ENCODE measurements around the gene MYO5B. TPM values are rescaled to one million over a fixed set of nuclear protein-coding genes. Genes with fewer than 3 reads are reported as not detected.

MYO5B gene
- total and polyA plus RNA-seq, 2 of the 4 experiments (the other 2 are of a cell fraction) = 0.24 to 0.54 TPM

GRCh38 chr18:49846718-49847470 is 348.1 kb downstream of the MYO5B start:
- no peak overlapping the region for H3K4me2 ChIP-seq (ENCODE audit: low read depth, low read length)
- DNase-seq (no peak), ATAC-seq (ENCODE audit: low read depth) (no peak)
- no peak overlapping the region for H2AK5ac ChIP-seq (ENCODE audit: low read depth, low read length)
- H4K20me1 ChIP-seq (ENCODE audit: insufficient read depth, low read length) = no peaks in the 10 kb centered on the region
- TF ChIP-seq CTCF (conservative IDR thresholded peaks at IDR 0.05; ENCODE audit: low read depth, low read length) (no peak), ELK1 (IDR thresholded peaks at IDR 0.05; ENCODE audit: borderline replicate concordance, low read depth, low read length) (no peak), CEBPB (IDR thresholded peaks at IDR 0.05; ENCODE audit: low read depth, low read length) (no peak), MXI1 (IDR thresholded peaks at IDR 0.05; ENCODE audit: borderline replicate concordance, low read depth, low read length) (no peak), MAFK (IDR thresholded peaks at IDR 0.05; ENCODE audit: low read depth, low read length) (no peak), POLR2A (IDR thresholded peaks at IDR 0.05; ENCODE audit: low read depth, low read length) (no peak), RAD21 (IDR thresholded peaks at IDR 0.05; ENCODE audit: low read length) (no peak), BHLHE40 (IDR thresholded peaks at IDR 0.05; ENCODE audit: low read depth, low read length) (no peak), USF2 (IDR thresholded peaks at IDR 0.05; ENCODE audit: low read depth, low read length) (no peak), NFE2L2 (IDR thresholded peaks at IDR 0.05; ENCODE audit: low read depth, low read length) (no peak), CHD1 (IDR thresholded peaks at IDR 0.05; ENCODE audit: low read depth, low read length) (no peak), SMC3 (IDR thresholded peaks at IDR 0.05; ENCODE audit: low read depth, low read length) (no peak), MAZ (IDR thresholded peaks at IDR 0.05; ENCODE audit: borderline replicate concordance, low read depth, low read length) (no peak)
- H2BK15ac ChIP-seq (ENCODE audit: low read depth, low read length) = 0 out of 3 replicates have a peak overlapping the region, but pooled peaks have one; percentile 21
- no peak overlapping the region for H2BK120ac ChIP-seq (ENCODE audit: low read depth, low read length)
- no peak overlapping the region for H4K8ac ChIP-seq (ENCODE audit: low read depth in 2 of 2, low read length in 2 of 2)
- no peak overlapping the region for H3K56ac ChIP-seq (ENCODE audit: extremely low read depth, insufficient read depth, low read length)
- no peak overlapping the region for H3K27ac ChIP-seq (ENCODE audit: insufficient read depth, low read length)
- no peaks in the 10 kb centered on the region for H3K9me3 ChIP-seq (ENCODE audit: control insufficient read depth, insufficient read depth, low read length)
- no peak overlapping the region for H3K9ac ChIP-seq (ENCODE audit: low read depth, low read length)
- H3K9me1 ChIP-seq (ENCODE audit: insufficient read depth, low read length) = peaks cover 11% of the 10 kb centered on the region; the same call in 1 of the 2 replicates
- no TSS peak for BruUV-seq (replicated peaks)
- H3K14ac ChIP-seq (replicated peaks; ENCODE audit: low read depth, low read length) = no peak overlapping the region
- no peak overlapping the region for H2BK20ac ChIP-seq (ENCODE audit: low read depth, low read length)
- ChIA-PET CTCF (interaction anchor here (0.5 kb wide), 1 partner anchor 278 kb away, joined by 5 read pairs; no protein-coding TSS in a partner anchor), POLR2A (ENCODE audit: unreplicated experiment) (no interaction called here)
- no peak overlapping the region; the same call in 1 of the 2 replicates for H4K91ac ChIP-seq (ENCODE audit: insufficient read depth, low read depth, low read length)
- H3K18ac ChIP-seq (ENCODE audit: low read depth, low read length) = no peak overlapping the region
- in situ Hi-C loops (cut with MboI; ENCODE audit: low sequenced_read_pairs) = loop anchor here (10.0 kb wide), 1 partner anchor 352 kb away; the partner anchor contains the start of gene RPL17
- H3K79me1 ChIP-seq (ENCODE audit: low read depth in 1 of 2, low read length in 2 of 2) = no peaks in the 10 kb centered on the region
- dilution Hi-C loops (cut with HindIII; ENCODE audit: low sequenced_read_pairs, unreplicated experiment) = no loop called here
- intact Hi-C loops (cut with micrococcal nuclease) = no loop called here
- no peak overlapping the region for H3K23ac ChIP-seq (ENCODE audit: low read depth, low read length)
- no peak overlapping the region for H3K4ac ChIP-seq (ENCODE audit: low read depth, low read length)
- 83% methylated on average over 6 of the region's 10 CpGs; no CpG with 5 or more reads in 1 of the 2 experiments for WGBS, 2 experiments (ENCODE audit: extremely low coverage in 2 of 2, insufficient read length in 1 of 2)
- H3K4me3 ChIP-seq (ENCODE audit: insufficient read depth, low read depth, low read length) = no peak overlapping the region
- peaks cover 7% of the 10 kb centered on the region for H3K4me1 ChIP-seq (ENCODE audit: control insufficient read depth, insufficient read depth, low read length)
- H3K36me3 ChIP-seq (ENCODE audit: control insufficient read depth, insufficient read depth, low read length) = no peaks in the 10 kb centered on the region
- no peaks in the 10 kb centered on the region; the same call in 1 of the 2 replicates for H3K27me3 ChIP-seq (ENCODE audit: control insufficient read depth, insufficient read depth, low read length)
- H2AK9ac ChIP-seq (replicated peaks; ENCODE audit: low read depth, low read length, poor library complexity) = no peak overlapping the region
- H2BK5ac ChIP-seq (ENCODE audit: low read depth, low read length, poor library complexity, severe bottlenecking) = no peak overlapping the region
- no peak overlapping the region for H2AFZ ChIP-seq (replicated peaks; ENCODE audit: low read length, poor library complexity)
- H4K5ac ChIP-seq (ENCODE audit: low read depth, low read length) = no peak overlapping the region

Measured in IMR-90 (cell line).